OCI-LY1 (cell line): ENCODE data around the gene ANGPTL8.

Experiments
- H2AFZ ChIP-seq: fragments of 200-600 bp; sonication (generic), shearing (Covaris generic); 2 replicates; pipeline ENCODE4 v1.6.0; 2014; ENCODE audit warnings: antibody characterized with exemption, mild to moderate bottlenecking, low read length
- H3F3A ChIP-seq: fragments of 200-600 bp; sonication (generic), shearing (Covaris generic); 2 replicates; pipeline ENCODE4 v1.6.0; 2014; ENCODE audit warnings: mild to moderate bottlenecking, antibody characterized with exemption, low read length, moderate library complexity; ENCODE audit not compliant: insufficient read depth
- H3K27ac ChIP-seq: fragments of 200-600 bp; sonication (generic); 2 replicates; pipeline ENCODE4 v1.5.1; 2014; ENCODE audit warnings: low read length, mixed run types, mild to moderate bottlenecking, low read depth; ENCODE audit not compliant: poor library complexity, severe bottlenecking
- H3K27me3 ChIP-seq: fragments of 200-600 bp; sonication (generic); 2 replicates; pipeline ENCODE4 v1.6.0; 2014; ENCODE audit warnings: antibody characterized with exemption, mild to moderate bottlenecking, low read length, moderate library complexity; ENCODE audit not compliant: insufficient read depth
- H3K36me3 ChIP-seq: fragments of 200-600 bp; sonication (generic); 2 replicates; pipeline ENCODE4 v1.6.1; 2014; ENCODE audit warnings: mild to moderate bottlenecking, antibody characterized with exemption, low read length, moderate library complexity, mixed read lengths; ENCODE audit not compliant: insufficient read depth
- H3K4me1 ChIP-seq: fragments of 200-600 bp; sonication (generic); 2 replicates; pipeline ENCODE4 v1.5.1; 2014; ENCODE audit warnings: mild to moderate bottlenecking, low read length, moderate library complexity; ENCODE audit not compliant: insufficient read depth, severe bottlenecking
- H3K4me2 ChIP-seq: fragments of 200-600 bp; sonication (generic), shearing (Covaris generic); 2 replicates; pipeline ENCODE4 v1.6.1; 2014; ENCODE audit warnings: low read length
- H3K4me3 ChIP-seq: fragments of 200-600 bp; sonication (generic); 2 replicates; pipeline ENCODE4 v1.5.1; 2014; ENCODE audit warnings: low read length, low read depth, mild to moderate bottlenecking, mixed read lengths; ENCODE audit not compliant: poor library complexity, severe bottlenecking
- H3K79me2 ChIP-seq: fragments of 200-600 bp; shearing (Covaris generic); 2 replicates; pipeline ENCODE4 v1.6.1; 2016; ENCODE audit warnings: mixed run types, low read length, mixed read lengths; ENCODE audit not compliant: insufficient read depth
- H3K9ac ChIP-seq: fragments of 200-600 bp; sonication (generic), shearing (Covaris generic); 2 replicates; pipeline ENCODE4 v1.6.1; 2014; ENCODE audit warnings: mild to moderate bottlenecking, low read length, mixed read lengths
- H3K9me2 ChIP-seq: fragments of 200-600 bp; sonication (generic), shearing (Covaris generic); 2 replicates; pipeline ENCODE4 v1.6.1; 2014; ENCODE audit warnings: low read depth, mild to moderate bottlenecking, low read length, mixed read lengths
- H3K9me3 ChIP-seq: fragments of 200-600 bp; shearing (Covaris generic); 2 replicates; pipeline ENCODE4 v1.6.1; 2014; ENCODE audit warnings: low read length, mixed read lengths
- H4K20me1 ChIP-seq: fragments of 200-600 bp; sonication (generic), shearing (Covaris generic); 2 replicates; pipeline ENCODE4 v1.6.0; 2016; ENCODE audit warnings: mild to moderate bottlenecking, low read length; ENCODE audit not compliant: insufficient read depth
- EZH2 ChIP-seq: fragments of 200-600 bp; sonication (generic), shearing (Covaris generic); IDR thresholded peaks from 2 replicates; pipeline ENCODE4 v1.8.0; 2017; ENCODE audit warnings: borderline replicate concordance, mixed run types, mild to moderate bottlenecking, antibody characterized with exemption, low read length, moderate library complexity, mixed read lengths
- TF ChIP-seq, protein P1 (sequence below): fragments of 200-600 bp; sonication (generic), shearing (Covaris generic); IDR thresholded peaks from 2 replicates; pipeline ENCODE4 v1.5.1; 2017; ENCODE audit warnings: mild to moderate bottlenecking, antibody characterized with exemption, low read length, moderate library complexity, mixed read lengths

The ANGPTL8 gene

DNA sequence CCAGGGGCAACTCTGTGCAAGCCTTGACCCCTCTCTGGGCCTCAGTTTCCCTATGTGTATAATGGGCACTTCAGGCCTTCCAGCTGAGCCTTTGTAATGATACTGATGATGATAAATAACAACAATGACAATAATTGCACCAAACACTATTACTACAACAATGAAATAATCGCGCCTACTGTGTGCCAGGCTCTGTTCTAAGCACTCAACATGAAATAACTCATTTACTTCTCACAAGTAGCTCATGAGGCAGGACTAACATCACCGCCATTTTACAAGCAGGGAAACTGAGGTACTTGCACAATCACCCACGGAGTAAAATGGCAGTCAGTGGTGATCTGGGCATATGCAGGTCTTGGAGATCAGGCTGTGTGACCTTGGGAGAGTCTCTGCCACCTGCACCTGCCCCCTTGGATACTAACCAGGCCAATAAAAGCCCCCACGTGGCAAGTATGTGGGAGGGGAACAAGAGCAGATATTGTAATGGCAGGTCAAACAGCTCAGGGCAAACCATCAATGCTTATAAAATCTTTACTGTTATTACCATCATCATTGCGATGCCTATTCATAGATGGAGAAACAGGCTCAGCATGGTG is 540 bp upstream of the ANGPTL8 start:
- H3K9ac ChIP-seq, result no peak overlapping the region

DNA sequence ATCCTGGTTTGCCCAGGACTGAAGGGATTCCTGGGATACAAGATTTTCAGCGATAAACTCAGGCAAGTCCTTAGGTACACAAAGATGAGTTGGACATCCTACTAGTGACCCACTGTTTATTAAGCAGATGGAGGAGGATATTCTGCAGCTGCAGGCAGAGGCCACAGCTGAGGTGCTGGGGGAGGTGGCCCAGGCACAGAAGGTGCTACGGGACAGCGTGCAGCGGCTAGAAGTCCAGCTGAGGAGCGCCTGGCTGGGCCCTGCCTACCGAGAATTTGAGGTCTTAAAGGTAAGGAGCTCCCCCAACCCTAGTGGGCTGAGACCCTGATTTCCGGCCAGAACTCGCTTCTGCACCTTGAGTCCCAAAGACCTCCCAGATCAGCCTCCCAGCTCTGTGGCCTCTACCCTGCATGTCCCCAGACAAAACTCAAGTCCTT is 607 bp downstream of the ANGPTL8 start:
- no peak overlapping the region for H3K4me2 ChIP-seq
- H3K27me3 ChIP-seq, result no peaks in the 10 kb centered on the region; the same call in 1 of the 2 replicates
- TF ChIP-seq EZH2, result no peak
- TF ChIP-seq, protein P1, sequence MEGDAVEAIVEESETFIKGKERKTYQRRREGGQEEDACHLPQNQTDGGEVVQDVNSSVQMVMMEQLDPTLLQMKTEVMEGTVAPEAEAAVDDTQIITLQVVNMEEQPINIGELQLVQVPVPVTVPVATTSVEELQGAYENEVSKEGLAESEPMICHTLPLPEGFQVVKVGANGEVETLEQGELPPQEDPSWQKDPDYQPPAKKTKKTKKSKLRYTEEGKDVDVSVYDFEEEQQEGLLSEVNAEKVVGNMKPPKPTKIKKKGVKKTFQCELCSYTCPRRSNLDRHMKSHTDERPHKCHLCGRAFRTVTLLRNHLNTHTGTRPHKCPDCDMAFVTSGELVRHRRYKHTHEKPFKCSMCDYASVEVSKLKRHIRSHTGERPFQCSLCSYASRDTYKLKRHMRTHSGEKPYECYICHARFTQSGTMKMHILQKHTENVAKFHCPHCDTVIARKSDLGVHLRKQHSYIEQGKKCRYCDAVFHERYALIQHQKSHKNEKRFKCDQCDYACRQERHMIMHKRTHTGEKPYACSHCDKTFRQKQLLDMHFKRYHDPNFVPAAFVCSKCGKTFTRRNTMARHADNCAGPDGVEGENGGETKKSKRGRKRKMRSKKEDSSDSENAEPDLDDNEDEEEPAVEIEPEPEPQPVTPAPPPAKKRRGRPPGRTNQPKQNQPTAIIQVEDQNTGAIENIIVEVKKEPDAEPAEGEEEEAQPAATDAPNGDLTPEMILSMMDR, result no peak
- H3K9me3 ChIP-seq, result no peaks in the 10 kb centered on the region
- H3K4me3 ChIP-seq, result no peak overlapping the region
- peaks cover 4% of the 10 kb centered on the region for H3K4me1 ChIP-seq
- no peaks in the 10 kb centered on the region for H4K20me1 ChIP-seq
- H3F3A ChIP-seq, result no peaks in the 10 kb centered on the region
- H3K9me2 ChIP-seq, result no peaks in the 10 kb centered on the region
- no peaks in the 10 kb centered on the region for H3K79me2 ChIP-seq
- H3K9ac ChIP-seq, result no peak overlapping the region
- no peaks in the 10 kb centered on the region; the same call in 1 of the 2 replicates for H3K36me3 ChIP-seq
- H3K27ac ChIP-seq, result no peak overlapping the region
- no peak overlapping the region for H2AFZ ChIP-seq

More for the DNA sequence above, 540 bp upstream of the ANGPTL8 start:
- H3K27me3 ChIP-seq, result no peaks in the 10 kb centered on the region; the same call in 1 of the 2 replicates
- no peak for TF ChIP-seq EZH2
- TF ChIP-seq, protein P1, result no peak
- no peaks in the 10 kb centered on the region for H3K9me3 ChIP-seq
- no peaks in the 10 kb centered on the region; the same call in 1 of the 2 replicates for H3K36me3 ChIP-seq
- no peak overlapping the region for H2AFZ ChIP-seq
- no peak overlapping the region for H3K4me3 ChIP-seq
- no peak overlapping the region for H3K27ac ChIP-seq
- H3K9me2 ChIP-seq, result no peaks in the 10 kb centered on the region
- no peaks in the 10 kb centered on the region for H3K79me2 ChIP-seq
- no peaks in the 10 kb centered on the region for H4K20me1 ChIP-seq
- H3F3A ChIP-seq, result no peaks in the 10 kb centered on the region
- no peak overlapping the region for H3K4me2 ChIP-seq
- peaks cover 4% of the 10 kb centered on the region for H3K4me1 ChIP-seq

DNA sequence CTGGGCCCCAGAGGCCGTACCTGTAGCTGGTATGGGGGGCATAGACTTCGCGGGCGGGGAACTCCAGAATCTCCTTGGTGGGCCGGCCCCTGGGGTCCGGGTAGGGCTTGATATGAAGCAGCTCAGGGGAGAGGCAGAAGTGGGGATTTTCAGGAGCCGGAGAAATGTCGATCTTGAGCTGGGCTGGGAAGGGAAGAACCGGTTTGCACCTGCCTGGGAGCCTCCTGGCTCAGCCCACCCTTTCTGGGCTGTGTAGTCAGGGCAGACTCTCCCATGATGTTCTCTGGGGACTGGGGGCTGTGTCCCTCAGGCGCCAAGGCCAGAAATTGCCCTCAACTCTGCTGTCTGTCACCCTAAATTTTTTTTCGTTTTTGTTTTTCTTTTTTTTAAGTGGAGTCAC is 2.6 kb downstream of the ANGPTL8 start:
- Histone ChIP-seq H3K79me2 (no peaks in the 10 kb centered on the region), H3K27me3 (no peaks in the 10 kb centered on the region; the same call in 1 of the 2 replicates), H3K9me2 (no peaks in the 10 kb centered on the region), H4K20me1 (no peaks in the 10 kb centered on the region), H3F3A (no peaks in the 10 kb centered on the region), H3K4me1 (peaks cover 4% of the 10 kb centered on the region), H3K36me3 (no peaks in the 10 kb centered on the region; the same call in 1 of the 2 replicates), H3K9me3 (no peaks in the 10 kb centered on the region), H3K4me3 (no peak overlapping the region), H2AFZ (no peak overlapping the region), H3K9ac (no peak overlapping the region), H3K27ac (no peak overlapping the region), H3K4me2 (no peak overlapping the region)
- TF ChIP-seq, protein P1, result no peak
- TF ChIP-seq EZH2, result no peak
